HG03521 (cell line): ENCODE data around the gene BEND3.
"Not testable (repeated sequence)": the region's sequence is repeated elsewhere in the genome, so short reads cannot be mapped to it uniquely, and the experiment has no call there.

Experiments
- ATAC-seq: cut with Tn5 transposase; IDR thresholded peaks from one replicate; pipeline ENCODE4 v1.9.1; 2021; ENCODE audit warnings: mild to moderate bottlenecking, moderate library complexity; ENCODE audit not compliant: unreplicated experiment

BEND3 gene

DNA sequence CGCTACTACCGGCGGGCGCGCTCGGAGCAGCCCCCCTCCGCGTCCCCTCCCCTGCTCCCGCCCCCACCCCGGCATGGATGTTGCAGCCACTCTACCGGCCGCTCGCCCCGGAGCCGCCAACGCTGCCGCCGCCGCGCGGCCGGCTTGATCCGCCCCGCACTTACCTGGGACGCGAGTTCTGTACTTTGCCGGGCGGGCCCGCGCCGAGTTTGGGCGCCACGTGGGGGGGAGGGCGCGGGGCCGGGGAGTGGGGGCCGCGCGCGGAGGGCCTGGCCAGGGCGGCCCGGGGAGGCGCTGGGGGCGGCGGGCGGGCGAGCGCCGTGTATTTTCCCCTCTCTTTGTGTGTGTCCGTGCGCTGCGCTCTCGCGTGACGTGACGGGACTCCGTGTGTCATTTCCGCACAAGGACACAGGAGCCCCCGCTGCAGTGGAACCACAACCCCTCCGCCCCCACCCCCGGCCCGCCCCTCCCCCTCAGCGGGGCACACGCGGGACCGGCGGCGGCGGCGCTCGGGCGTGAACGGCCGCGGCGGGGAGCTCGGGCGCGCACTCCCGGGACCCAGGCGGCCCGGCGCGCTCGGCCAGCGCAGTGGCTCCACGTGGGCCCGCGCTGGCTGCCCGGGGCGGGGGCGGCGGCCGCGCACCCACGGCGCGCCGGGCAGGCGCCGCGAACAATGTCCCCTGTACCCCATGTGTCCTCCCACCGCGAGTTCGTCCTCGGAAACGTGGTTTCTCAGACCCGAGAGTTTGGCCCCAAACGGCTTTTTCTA lies at the start of gene BEND3:
TSS of gene BEND3 (minus strand) at position 590 of the 769 bp plus-strand sequence. CDS start 16,230 bp downstream, outside the sequence.
- peak; percentile 23 for ATAC-seq

DNA sequence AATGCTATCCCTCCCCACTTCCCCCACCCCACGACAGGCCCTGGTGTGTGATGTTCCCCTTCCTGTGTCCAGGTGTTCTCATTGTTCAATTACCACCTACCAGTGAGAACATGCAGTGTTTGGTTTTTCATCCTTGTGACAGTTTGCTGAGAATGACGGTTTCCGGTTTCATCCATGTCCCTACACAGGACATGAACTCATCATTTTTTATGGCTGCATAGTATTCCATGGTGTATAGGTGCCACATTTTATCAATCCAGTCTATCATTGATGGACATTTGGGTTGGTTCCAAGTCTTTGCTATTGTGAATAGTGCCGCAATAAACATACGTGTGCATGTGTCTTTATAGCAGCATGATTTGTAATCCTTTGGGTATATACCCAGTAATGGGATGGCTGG lies 49.0 kb upstream of the BEND3 start:
- ATAC-seq, result not testable (repeated sequence)

DNA sequence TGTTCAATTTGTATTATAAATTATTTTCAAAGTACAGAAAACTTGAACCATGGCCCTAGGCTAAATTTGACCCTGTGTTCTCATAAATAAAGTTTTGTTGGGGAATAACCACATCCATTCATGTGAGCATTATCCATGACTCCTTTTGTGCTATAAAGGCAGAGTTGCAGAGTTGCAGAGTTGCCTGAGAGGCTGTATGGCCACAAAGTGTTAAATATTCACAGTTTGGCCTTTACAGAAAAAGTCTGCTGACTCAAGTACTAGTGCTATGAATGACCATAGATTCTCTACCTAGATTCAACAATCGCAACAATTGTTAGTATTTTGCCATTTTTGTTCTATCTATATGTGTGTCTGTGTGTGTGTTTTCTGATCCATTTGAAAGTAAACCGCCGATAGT lies 46.2 kb upstream of the BEND3 start:
- ATAC-seq, result no peak

DNA sequence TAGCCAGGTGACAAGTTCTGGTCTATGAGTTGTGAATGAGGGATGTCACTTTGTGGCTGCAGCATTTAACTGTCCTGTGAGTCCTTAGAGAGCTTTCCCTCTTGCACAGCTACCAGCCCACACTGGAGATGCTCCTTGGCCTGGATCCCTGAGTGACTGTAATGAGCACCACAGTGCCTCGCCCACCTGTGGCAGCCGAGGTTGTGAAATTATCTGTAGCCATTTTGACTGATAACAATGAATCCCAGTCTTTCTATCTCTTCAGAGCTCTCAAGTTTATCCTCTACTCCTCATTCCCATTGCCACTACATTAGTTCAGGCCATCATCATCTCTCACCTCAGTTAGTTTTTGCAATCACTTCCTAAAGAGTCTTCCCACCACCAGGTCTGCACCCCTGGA lies 41.3 kb upstream of the BEND3 start:
- ATAC-seq, result no peak

DNA sequence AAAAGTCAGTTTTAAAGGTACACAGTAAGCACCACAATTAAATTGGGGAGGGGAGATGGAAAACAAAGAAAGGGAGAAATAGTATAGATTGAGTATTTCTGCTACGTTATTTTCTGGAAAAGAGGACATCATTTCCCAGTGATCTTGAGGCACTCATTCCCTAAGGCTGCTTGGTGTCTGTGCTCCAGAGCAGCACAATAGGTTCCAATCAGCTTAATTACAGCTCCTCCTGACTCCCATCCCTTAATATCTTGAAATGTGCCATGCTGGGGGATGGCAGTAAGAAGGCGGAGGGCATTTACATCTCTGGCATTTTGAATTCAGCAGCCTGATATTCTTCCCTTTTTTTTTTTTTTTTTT lies 39.5 kb upstream of the BEND3 start:
- ATAC-seq, result no peak

DNA sequence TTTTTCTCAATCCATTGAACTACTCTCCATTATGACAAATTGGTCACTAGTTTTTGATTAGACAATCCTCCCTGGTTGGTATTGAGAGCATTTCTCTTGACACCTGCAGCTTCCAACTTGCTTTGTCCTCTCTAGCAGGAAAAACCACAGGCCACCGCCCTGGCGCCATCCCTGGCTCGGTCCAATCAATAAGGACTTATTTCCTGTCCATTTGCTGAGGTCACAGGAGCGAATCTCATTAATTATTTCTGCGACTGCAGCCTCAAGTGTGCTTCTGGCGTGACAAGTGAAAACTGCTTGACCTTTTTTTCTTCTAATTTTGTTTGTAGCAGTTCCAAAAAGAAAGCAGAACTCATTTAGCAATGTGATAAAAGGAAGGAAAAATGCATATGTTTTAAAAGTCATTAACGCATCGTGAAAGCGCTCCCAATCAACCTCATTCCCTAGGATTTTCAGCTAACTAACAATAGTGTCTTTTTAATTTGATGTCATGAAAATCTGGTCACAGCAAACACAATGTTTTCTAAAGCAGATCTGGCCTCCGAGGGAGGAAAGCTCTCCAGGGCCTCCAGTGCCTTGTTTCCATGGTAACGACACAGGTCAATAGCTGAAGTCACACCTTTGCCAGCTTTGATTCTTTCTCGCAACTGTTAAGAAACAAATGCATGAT lies 39.0 kb upstream of the BEND3 start:
- ATAC-seq, result no peak

DNA sequence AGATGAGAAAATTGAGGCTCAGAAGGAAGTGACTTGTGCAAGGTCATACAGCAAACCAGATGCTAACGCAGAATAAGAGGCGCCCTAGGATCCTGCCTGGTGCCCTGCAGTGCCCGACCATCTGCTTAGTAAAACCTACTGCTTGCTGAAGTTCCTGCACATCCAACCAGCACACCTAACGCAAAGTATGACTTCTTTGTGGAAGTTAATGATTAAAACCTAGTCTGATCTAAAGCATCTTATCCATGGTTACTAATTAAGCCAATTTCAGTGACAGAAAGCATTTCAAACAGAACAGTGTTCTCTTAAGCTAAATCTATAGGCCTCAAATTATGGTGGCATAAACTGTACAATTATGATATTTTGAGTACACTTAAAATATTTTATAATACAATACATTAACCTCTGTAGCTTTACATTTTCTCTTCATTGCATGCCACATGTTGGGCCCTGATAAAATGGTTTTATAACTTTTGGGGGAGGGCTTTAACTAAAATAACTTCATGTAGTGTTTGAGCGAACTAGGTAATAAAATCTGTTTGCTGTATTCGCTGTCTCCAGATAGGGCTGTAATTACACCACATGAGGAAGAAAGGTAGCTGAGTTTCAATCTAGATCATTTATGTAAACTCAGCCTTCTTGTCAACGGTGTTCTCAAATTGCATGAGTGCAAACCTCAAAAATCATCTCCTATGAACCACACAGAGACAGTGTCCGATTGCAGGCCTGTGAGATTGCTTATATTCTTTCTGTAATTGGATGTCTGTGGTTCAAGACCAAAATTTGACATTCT lies 37.5 kb upstream of the BEND3 start:
- no peak for ATAC-seq

DNA sequence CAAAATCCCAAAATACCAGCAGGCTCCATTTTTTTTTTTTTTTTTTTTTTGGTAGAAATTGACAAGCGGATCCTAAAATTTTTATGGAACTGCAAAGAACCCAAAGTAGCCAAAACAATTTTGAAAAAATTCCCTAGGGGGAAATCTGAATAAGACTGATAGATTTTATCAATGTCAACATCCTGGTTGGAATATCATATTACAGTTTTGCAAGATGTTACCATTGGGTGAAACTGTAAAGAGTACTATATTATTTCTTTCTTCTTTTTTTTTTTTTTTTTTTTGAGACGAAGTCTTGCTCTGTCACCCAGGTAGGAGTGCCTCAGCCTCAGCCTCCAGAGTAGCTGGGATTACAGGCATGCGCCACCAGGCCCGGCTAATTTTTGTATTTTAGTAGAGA lies 29.4 kb upstream of the BEND3 start:
- ATAC-seq, result no peak

DNA sequence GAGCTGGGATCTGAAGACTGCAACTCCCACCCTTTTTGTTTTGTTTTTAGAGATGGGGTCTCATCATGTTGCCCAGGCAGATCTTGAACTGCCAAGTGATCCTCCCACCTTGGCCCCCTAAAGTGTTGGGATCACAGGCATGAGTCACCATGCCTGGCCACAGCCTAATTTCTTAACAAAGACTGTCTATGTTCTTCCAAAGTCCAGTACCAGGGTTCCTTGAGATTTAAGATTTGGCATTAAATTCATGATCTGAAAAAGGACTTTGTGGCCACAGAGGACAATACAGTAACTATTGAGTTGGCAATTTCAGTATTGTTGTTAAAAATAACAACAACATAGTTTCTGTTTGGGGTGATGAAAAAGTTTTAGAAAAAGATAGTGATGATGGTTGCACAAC lies 28.7 kb upstream of the BEND3 start:
- no peak for ATAC-seq

DNA sequence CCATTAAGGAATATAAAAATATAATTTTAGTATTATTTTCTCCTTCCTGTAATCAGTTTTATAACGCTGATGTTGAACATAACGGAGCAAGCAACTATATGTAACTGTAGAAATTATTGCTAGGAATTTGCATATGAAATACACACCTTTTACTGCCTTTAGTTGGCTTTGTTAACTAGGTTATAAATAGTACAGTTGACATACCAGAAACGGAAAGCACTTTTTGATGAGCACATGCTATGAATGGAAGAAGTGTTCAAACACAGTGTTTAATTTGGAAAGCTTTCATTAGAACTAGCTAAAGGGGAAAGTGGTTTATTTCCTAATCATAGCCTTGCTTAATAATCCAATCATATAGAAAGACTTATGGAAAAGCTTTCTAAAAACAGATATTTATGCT lies 25.3 kb upstream of the BEND3 start:
- ATAC-seq, result no peak

DNA sequence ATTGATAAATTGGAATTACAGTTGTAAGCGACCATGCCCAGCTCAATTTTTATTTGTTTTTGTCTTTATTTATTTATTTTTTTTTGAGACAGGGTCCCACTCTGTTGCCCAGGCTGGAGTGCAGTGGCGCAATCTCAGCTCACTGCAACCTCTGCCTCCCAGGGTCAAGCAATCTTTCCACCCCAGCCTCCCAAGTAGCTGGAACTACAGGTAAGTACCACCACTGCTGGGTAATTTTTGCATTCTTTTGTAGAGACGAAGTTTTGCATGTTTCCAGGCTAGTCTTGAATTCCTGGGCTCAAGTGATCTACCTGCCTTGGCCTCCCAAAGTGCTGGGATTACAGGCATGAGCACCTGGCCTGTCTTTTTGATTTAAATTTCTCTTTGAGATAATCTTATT lies 21.0 kb upstream of the BEND3 start:
- not testable (repeated sequence) for ATAC-seq

DNA sequence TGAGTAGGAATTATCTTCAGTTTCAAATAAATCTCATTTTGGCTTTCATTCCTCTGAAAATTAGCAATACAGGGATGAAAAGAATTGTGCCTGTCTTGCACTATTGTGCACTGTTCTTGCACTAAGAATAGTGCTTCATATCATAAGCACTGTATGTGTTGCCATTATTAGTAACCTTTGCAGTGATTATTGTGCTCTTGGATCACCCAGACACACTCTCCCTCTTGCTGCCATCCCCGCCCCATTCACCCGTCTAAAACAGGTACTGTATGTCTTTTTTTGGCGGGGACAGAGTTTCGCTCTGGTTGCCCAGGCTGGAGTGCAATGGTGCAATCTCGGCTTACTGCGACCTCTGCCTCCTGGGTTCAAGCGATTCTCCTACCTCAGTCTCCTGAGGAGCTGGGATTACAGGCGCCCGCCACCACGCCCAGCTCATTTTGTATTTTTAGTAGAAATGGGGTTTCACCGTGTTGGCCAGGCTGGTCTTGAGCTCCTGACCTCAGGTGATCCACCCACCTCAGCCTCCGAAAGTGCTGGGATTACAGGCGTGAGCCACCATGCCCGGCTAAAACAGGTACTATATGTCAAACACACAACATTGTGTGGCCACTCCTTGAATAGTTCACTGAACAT lies 19.8 kb upstream of the BEND3 start:
- not testable (repeated sequence) for ATAC-seq

DNA sequence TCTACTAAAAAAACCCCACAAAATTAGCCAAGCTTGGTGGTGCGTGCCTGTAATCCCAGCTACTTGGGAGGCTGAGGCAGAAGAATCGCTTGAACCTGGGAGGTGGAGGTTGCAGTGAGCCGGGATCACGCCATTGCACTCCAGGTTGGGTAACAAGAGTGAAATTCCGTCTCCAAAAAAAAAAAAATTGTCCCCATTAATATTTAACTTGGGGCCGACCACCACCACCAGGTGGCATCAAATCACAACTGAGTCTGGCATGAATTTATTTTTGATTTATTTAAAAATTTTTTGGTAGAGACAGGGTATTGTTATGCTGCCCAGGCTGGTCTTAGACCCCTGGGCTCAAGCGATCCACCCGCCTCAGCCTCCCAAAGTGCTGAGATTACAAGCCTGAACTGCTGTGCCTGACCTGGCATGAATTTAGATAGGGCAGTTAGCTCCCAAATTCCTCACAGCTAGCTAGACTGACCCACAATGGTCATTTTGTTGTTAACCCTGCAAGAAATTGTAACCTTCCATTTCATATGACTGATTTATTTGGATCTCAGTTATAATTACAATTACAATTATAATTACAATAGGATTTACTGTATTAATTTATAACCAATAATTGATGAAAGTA lies 17.1 kb upstream of the BEND3 start:
- no peak for ATAC-seq

DNA sequence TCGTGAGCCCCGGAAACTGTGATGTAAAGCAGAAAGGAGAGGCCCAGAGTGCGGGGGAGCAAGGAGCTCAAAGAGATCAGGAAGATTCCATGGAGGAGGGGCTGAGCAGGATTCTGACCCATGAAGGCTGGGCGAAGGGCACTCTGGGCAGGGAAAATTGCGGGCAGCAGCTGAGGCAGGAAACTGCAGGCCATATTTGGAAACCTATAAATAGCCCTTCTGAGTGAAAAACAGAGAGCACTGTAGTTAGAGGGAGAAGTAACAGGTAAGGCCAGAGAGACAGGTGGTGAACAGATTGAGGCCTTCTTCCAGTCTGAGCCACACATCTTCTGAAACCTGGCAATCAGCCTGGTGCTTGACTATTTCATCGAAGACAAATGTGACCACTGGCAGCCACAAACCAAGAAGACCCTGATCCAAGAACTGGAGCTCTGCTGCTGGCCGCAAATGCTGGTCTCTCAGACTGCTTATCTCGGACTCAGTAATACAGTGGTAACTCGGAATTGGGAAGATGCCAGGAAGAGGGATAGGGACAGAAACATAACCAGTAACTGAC lies 14.1 kb upstream of the BEND3 start:
- ATAC-seq, result no peak

DNA sequence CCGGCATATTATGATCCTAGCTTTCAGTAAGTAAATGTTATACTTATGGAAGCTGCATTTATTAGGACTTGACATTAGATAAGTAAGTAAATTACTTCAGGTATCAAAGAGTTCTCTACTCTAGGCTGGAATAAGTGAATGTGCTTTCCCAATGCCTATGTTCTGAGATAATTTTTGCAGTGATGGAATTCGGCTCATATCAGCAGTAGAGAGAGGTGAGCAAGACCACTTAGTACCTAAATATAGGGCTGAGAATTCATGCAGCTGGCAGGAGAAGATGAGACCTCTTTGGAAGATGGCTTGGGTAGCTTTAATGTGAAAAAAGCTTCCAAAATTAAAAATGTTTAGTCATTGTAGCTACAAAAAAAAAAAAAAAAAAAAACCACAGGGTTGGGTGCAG lies 13.3 kb upstream of the BEND3 start:
- no peak for ATAC-seq

DNA sequence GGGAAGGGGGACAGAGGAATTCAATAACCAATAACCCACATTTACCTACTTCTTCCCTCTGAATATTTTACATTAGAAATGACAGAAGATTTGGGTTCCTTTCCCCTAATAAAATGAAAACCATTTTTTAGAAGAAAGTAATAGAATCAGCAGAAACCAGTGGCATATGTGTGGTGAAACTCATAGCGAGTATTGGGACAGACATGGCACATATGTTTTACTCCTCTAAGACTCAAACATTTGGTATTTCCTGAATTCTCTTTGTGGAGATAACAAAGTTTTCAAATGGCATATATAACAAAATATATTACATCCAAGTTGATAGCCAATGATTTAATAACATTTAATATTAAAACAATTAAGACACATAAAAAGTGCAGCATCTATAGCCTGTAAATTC lies 12.9 kb upstream of the BEND3 start:
- no peak for ATAC-seq

DNA sequence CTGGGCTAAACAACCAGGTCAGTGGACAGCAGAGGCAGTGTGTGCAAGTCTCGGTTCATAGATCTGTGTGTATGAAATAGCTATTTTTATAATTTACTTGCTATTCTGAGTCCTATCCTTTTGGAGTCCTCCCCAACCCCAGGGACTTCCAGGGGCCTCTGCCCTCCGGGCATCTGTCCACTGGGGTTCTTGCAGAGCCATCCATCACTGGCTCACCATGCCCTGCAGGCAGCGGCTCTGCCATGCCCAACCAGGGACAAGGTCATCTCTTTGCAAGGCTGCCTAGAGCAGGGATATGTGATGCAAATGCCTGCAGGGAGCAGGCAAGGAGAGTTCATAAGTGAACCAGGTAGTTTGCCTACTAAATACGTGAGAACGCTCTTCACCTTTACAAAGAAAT lies 10.5 kb upstream of the BEND3 start:
- ATAC-seq, result no peak

DNA sequence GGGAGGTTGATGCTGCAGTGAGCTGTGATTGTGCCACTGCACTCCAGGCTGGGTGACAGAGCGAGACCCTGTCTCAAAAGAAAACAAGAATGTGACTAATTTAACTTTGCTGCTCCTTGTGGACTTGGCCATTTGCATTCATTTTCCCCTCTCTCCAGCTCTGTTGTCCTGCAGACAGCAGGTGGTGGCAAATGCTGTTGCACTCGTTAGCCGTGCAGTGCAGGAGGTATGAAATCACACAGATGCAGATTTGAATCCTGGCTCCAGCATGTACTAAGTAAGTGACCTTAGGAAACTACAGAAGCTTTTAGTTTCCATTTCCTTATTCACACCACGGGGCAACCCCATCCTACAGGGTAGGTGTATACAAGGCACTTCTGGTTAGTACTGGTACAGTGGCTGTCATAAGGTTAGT lies 9.6 kb upstream of the BEND3 start:
- peak; percentile 41 for ATAC-seq

DNA sequence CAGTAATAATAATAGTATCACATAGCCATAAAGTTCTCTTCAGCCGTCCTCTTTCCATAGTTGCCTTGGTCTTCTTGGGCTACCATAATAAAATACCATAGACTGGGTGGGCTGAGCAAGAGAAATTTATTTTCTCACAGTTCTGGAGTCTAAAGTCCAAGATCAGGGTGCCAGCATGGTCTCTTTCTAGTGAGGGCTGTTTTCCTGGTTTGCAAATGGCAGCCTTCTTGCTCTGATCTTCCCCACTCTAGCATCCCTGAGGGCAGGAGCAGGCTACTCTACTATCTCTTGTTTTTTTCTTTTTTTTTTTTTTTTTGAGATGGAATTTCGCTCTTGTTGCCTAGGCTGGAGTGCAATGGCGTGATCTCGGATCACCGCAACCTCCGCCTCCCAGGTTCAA lies 8.2 kb upstream of the BEND3 start:
- ATAC-seq, result no peak

DNA sequence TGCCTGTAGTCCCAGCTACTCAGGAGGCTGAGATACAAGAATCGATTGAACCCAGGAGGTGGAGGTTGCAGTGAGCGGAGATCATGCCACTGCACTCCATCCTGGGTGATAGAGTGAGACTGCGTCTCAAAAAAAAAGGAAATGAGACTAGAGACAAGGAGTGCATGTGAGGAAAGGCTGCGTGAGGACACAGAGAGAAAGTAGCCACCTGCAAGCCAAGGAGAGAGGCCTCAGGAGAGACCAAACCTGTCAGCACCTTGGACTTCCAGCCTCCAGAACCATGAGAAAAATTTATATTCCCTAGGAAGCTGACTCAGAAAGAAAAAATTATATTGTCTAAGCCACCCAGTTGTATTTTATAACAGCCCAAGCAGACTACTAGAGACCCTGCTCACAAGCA lies 7.4 kb upstream of the BEND3 start:
- no peak for ATAC-seq
